SK-N-SH (cell line): Measurements from ENCODE around the gene GPC5. TPM values are rescaled to one million over a fixed set of nuclear protein-coding genes. Genes with fewer than 3 reads are reported as not detected.
"Not testable (repeated sequence)": the region's sequence is repeated elsewhere in the genome, so short reads cannot be mapped to it uniquely, and the experiment has no call there.

Experiments
- CTCF ChIA-PET: fragments of 300-600, 350-600 bp; formaldehyde crosslinking; extraction: SDS; loops from one replicate; lab custom pipeline; 2021; lab: Yijun Ruan, JAX
- POLR2A ChIA-PET: fragments of 350-600 bp; sonication (Branson Sonifier 250); formaldehyde crosslinking; extraction: SDS; loops from one replicate; lab custom pipeline; 2020; ENCODE audit warnings: antibody characterized with exemption, inconsistent platforms; lab: Yijun Ruan, JAX
- DNase-seq: peaks from one replicate; pipeline ENCODE4 v3.0.0; 2012
- H2AFZ ChIP-seq: fragments of 200-600 bp; sonication (generic); 2 replicates; pipeline ENCODE4 v1.8.1; 2016; ENCODE audit warnings: antibody characterized with exemption, mild to moderate bottlenecking, low read depth
- H3F3A ChIP-seq: fragments of 200-600 bp; sonication (generic); replicated peaks from 2 replicates; pipeline ENCODE3; 2016; ENCODE audit warnings: antibody characterized with exemption, mild to moderate bottlenecking; ENCODE audit not compliant: insufficient read depth
- H3K27ac ChIP-seq, 2 experiments: fragments of 200-500 bp in 1 of 2; fragments of 200-600 bp in 1 of 2; sonication (Bioruptor generic) in 1 of 2; sonication (generic), shearing (Covaris generic) in 1 of 2; 2 replicates each; pipeline versions ENCODE4 v1.5.1 to v1.6.1; 2014 to 2016; ENCODE audit warnings: low read depth in 2 of 2, inconsistent platforms in 1 of 2, low read length in 1 of 2, mild to moderate bottlenecking in 1 of 2, mixed read lengths in 1 of 2
- H3K27me3 ChIP-seq: fragments of 200-600 bp; sonication (generic), shearing (Covaris generic); 2 replicates; pipeline ENCODE4 v1.6.1; 2016; ENCODE audit warnings: mixed run types; ENCODE audit not compliant: insufficient read depth
- H3K36me3 ChIP-seq, 2 experiments: fragments of 200-500 bp in 1 of 2; fragments of 200-600 bp in 1 of 2; sonication (Bioruptor generic) in 1 of 2; sonication (generic) in 1 of 2; replicated peaks in 1 of 2; 2 replicates each; pipeline versions ENCODE3 to v1.5.1; 2014 to 2016; ENCODE audit warnings: low read length in 1 of 2, mild to moderate bottlenecking in 1 of 2; ENCODE audit not compliant: insufficient read depth in 2 of 2, control insufficient read depth in 1 of 2
- H3K4me1 ChIP-seq, 2 experiments: fragments of 200-500 bp in 1 of 2; fragments of 200-600 bp in 1 of 2; sonication (Bioruptor generic) in 1 of 2; sonication (generic), shearing (Covaris generic) in 1 of 2; 2 replicates each; pipeline versions ENCODE4 v1.5.1 to v1.6.1; 2014 to 2016; ENCODE audit warnings: low read depth in 1 of 2, low read length in 1 of 2, mixed run types in 1 of 2; ENCODE audit not compliant: insufficient read depth in 2 of 2, control insufficient read depth in 1 of 2
- H3K4me2 ChIP-seq: fragments of 200-600 bp; sonication (generic), shearing (Covaris generic); 2 replicates; pipeline ENCODE4 v1.6.1; 2017; ENCODE audit warnings: mixed run types
- H3K4me3 ChIP-seq, 2 experiments: fragments of 200-500 bp in 1 of 2; fragments of 200-600 bp in 1 of 2; sonication (Bioruptor generic) in 1 of 2; sonication (generic), shearing (Covaris generic) in 1 of 2; 2 replicates each; pipeline versions ENCODE4 v1.5.1 to v1.8.1; 2014 to 2016; ENCODE audit warnings: low read depth in 2 of 2, inconsistent platforms in 1 of 2, low read length in 1 of 2, mild to moderate bottlenecking in 1 of 2, mixed read lengths in 1 of 2, moderate library complexity in 1 of 2
- H3K79me2 ChIP-seq: fragments of 200-600 bp; sonication (generic); 2 replicates; pipeline ENCODE4 v1.8.1; 2017; ENCODE audit warnings: mild to moderate bottlenecking; ENCODE audit not compliant: insufficient read depth
- H3K9ac ChIP-seq: fragments of 200-600 bp; sonication (generic); 2 replicates; pipeline ENCODE4 v1.6.1; 2017; ENCODE audit warnings: mixed run types
- H3K9me2 ChIP-seq: fragments of 200-600 bp; sonication (generic); 2 replicates; pipeline ENCODE4 v1.6.1; 2017; ENCODE audit warnings: mixed run types
- H3K9me3 ChIP-seq: fragments of 200-600 bp; sonication (generic); 2 replicates; pipeline ENCODE4 v1.6.1; 2017; ENCODE audit warnings: mixed run types, mild to moderate bottlenecking, moderate library complexity
- H4K20me1 ChIP-seq: fragments of 200-600 bp; sonication (generic); 2 replicates; pipeline ENCODE4 v1.6.1; 2017; ENCODE audit warnings: mild to moderate bottlenecking, mixed run types; ENCODE audit not compliant: insufficient read depth
- CTCF ChIP-seq: fragments of 200-600 bp; sonication (generic); IDR thresholded peaks from 2 replicates; pipeline ENCODE4 v1.6.1; 2017; ENCODE audit warnings: antibody characterized with exemption, mild to moderate bottlenecking, moderate library complexity
- EZH2phosphoT487 ChIP-seq: fragments of 200-600 bp; sonication (generic); IDR thresholded peaks from 2 replicates; pipeline ENCODE4 v1.6.1; 2017; ENCODE audit warnings: low read depth, mixed run types, mild to moderate bottlenecking, antibody characterized with exemption, moderate library complexity, borderline replicate concordance
- GATA2 ChIP-seq: sonication (generic); formaldehyde crosslinking; IDR thresholded peaks from 2 replicates; pipeline ENCODE4 v1.5.0; 2020; ENCODE audit warnings: mild to moderate bottlenecking, missing genetic modification reagents
- JUND ChIP-seq: IDR thresholded peaks from 2 replicates; pipeline ENCODE4 v1.4.0; 2012
- RAD21 ChIP-seq: IDR thresholded peaks from 2 replicates; pipeline ENCODE4 v1.6.1; 2012; ENCODE audit warnings: mild to moderate bottlenecking, low read length
- RFX5 ChIP-seq: IDR thresholded peaks from 2 replicates; pipeline ENCODE4 v1.6.1; 2012; ENCODE audit warnings: mild to moderate bottlenecking, improper control_type of control experiment, low read length
- RXRA ChIP-seq: IDR thresholded peaks from 2 replicates; pipeline ENCODE4 v1.4.0; 2012; ENCODE audit warnings: low read depth, mild to moderate bottlenecking, borderline replicate concordance
- SMC3 ChIP-seq: IDR thresholded peaks from 2 replicates; pipeline ENCODE4 v1.6.1; 2012; ENCODE audit warnings: low read depth, low read length, improper control_type of control experiment
- TCF12 ChIP-seq: IDR thresholded peaks from 2 replicates; pipeline ENCODE4 v1.4.0; 2012
- USF1 ChIP-seq: IDR thresholded peaks from 2 replicates; pipeline ENCODE4 v1.4.0; 2012; ENCODE audit warnings: low read depth, borderline replicate concordance
- WGBS: methylation state at CpG from one replicate; pipeline ENCODE4 v1.1.6; 2017; ENCODE audit warnings: low lambda C conversion rate; 5-methylcytosine and 5-hydroxymethylcytosine counted together
- polyA plus RNA-seq, 3 experiments: library from polyadenylated mRNA; depleted of rRNA; stranded (reverse); fragments of >200 nt; gene quantifications; 2 replicates each; pipeline ENCODE4 v1.2.3, GENCODE V29; 2012

GPC5 gene
- polyA plus RNA-seq, 1 of the 3 experiments (the other 2 are of a cell fraction), result 0.03 TPM

GRCh38 chr13:91778123-91778522 lies 379.7 kb downstream of the GPC5 start:
- no peaks in the 10 kb centered on the region for H3K36me3 ChIP-seq
- peak overlapping the region in 1 of 2 experiments; percentile 7; a peak in 1 of 4 replicates for H3K4me3 ChIP-seq
- no peaks in the 10 kb centered on the region for H3K79me2 ChIP-seq
- TF ChIP-seq RXRA, result no peak
- no peak for TF ChIP-seq GATA2 (CRISPR knock-in tag)
- TF ChIP-seq USF1, result no peak
- TF ChIP-seq EZH2phosphoT487, result no peak
- no peak for TF ChIP-seq TCF12
- TF ChIP-seq RFX5, result no peak
- no peak for TF ChIP-seq JUND
- no peak for TF ChIP-seq SMC3
- DNase-seq, result no peak
- ChIA-PET POLR2A (no interaction called here), CTCF (interaction anchor here (1.2 to 7.1 kb wide), 2 partner anchors 116 to 400 kb away, joined by 3 to 107 read pairs; no protein-coding TSS in a partner anchor)
- H3K9me3 ChIP-seq, result no peaks in the 10 kb centered on the region
- H3K27ac ChIP-seq, result no peak overlapping the region
- H3K4me2 ChIP-seq, result no peak overlapping the region
- no peaks in the 10 kb centered on the region for H3F3A ChIP-seq
- WGBS, result 57% methylated on average over 4 of the region's 4 CpGs
- H3K27me3 ChIP-seq, result no peaks in the 10 kb centered on the region
- H3K4me1 ChIP-seq, result no peaks in the 10 kb centered on the region
- 0 out of 2 replicates have a peak overlapping the region, but pooled peaks have one; percentile 29 for H2AFZ ChIP-seq
- no peak overlapping the region for H3K9ac ChIP-seq
- H3K9me2 ChIP-seq, result no peaks in the 10 kb centered on the region
- H4K20me1 ChIP-seq, result no peaks in the 10 kb centered on the region

- TF ChIP-seq RAD21 (peak; percentile 83), CTCF (peak; percentile 23), SMC3 (peak; percentile 52; the same call in 1 of the 2 replicates)
- not testable (repeated sequence) for H3K4me2 ChIP-seq, H3K9me2 ChIP-seq, H3K9ac ChIP-seq, H3K4me3 ChIP-seq, H3K4me1 ChIP-seq, H3K36me3 ChIP-seq, H3K27ac ChIP-seq, H4K20me1 ChIP-seq, H2AFZ ChIP-seq, H3K27me3 ChIP-seq, H3K9me3 ChIP-seq, H3K79me2 ChIP-seq, H3F3A ChIP-seq
- peak; percentile 17 for DNase-seq
- POLR2A ChIA-PET, result interaction anchor here (0.8 kb wide), 1 partner anchor 435 kb away, joined by 4 read pairs; the partner anchor contains the start of gene MIR17HG
- WGBS, result 34% methylated on average over 7 of the region's 7 CpGs
- CTCF ChIA-PET, result interaction anchor here (0.6 to 7.1 kb wide), 24 partner anchors 8 to 1770 kb away, joined by 3 to 107 read pairs (median 4); partner anchors contain the start of gene GPC5
These were observed 383.7 kb downstream of the GPC5 start for GRCh38 chr13:91781982-91782691.
